Endodermal cell (in vitro differentiated cells): ENCODE data around the gene ARNT2. TPM values are rescaled to one million over a fixed set of nuclear protein-coding genes. Genes with fewer than 3 reads are reported as not detected.
A peak's percentile ranks its signal among the peaks of the same experiment; 100 is the strongest.

Source experiments
- DNase-seq: peaks from one replicate; pipeline ENCODE4 v3.0.0-alpha.2; 2017
- H3K27ac ChIP-seq: 2 replicates; pipeline ENCODE4 v1.5.1; 2013; ENCODE audit warnings: mild to moderate bottlenecking, low read depth, low read length, moderate library complexity
- H3K27me3 ChIP-seq: 2 replicates; pipeline ENCODE4 v1.6.1; 2013; ENCODE audit warnings: mild to moderate bottlenecking, low read length, moderate library complexity; ENCODE audit not compliant: insufficient read depth, control insufficient read depth, poor library complexity, severe bottlenecking
- H3K36me3 ChIP-seq: 2 replicates; pipeline ENCODE4 v1.7.0; 2013; ENCODE audit warnings: mild to moderate bottlenecking, low read length, moderate library complexity; ENCODE audit not compliant: control insufficient read depth, insufficient read depth
- H3K4me1 ChIP-seq: one replicate; pipeline ENCODE4 v1.7.0; 2013; ENCODE audit warnings: low read length; ENCODE audit not compliant: control insufficient read depth, insufficient read depth
- H3K4me3 ChIP-seq: 2 replicates; pipeline ENCODE4 v1.5.1; 2013; ENCODE audit warnings: mild to moderate bottlenecking, low read length, moderate library complexity
- H3K9ac ChIP-seq: 2 replicates; pipeline ENCODE4 v1.6.1; 2013; ENCODE audit warnings: mild to moderate bottlenecking, low read length, moderate library complexity; ENCODE audit not compliant: poor library complexity, severe bottlenecking; ENCODE audit errors: extremely low read depth
- H3K9me3 ChIP-seq: 2 replicates; pipeline ENCODE4 v1.6.1; 2013; ENCODE audit warnings: mild to moderate bottlenecking, low read length, moderate library complexity; ENCODE audit not compliant: control insufficient read depth
- H3K27ac Mint-ChIP-seq: 2 replicates; pipeline ENCODE4 v1.8.0; 2020; ENCODE audit warnings: mixed read lengths
- H3K27me3 Mint-ChIP-seq: 2 replicates; pipeline ENCODE4 v1.8.0; 2021; ENCODE audit warnings: mild to moderate bottlenecking, mixed read lengths; ENCODE audit not compliant: insufficient read depth
- H3K36me3 Mint-ChIP-seq: 2 replicates; pipeline ENCODE4 v1.8.0; 2020; ENCODE audit warnings: low read depth, mixed read lengths
- H3K4me1 Mint-ChIP-seq: 2 replicates; pipeline ENCODE4 v1.8.0; 2020; ENCODE audit warnings: mixed read lengths
- H3K4me3 Mint-ChIP-seq: 2 replicates; pipeline ENCODE4 v1.8.0; 2020; ENCODE audit warnings: mild to moderate bottlenecking, moderate library complexity, mixed read lengths
- H3K9me3 Mint-ChIP-seq: 2 replicates; pipeline ENCODE4 v1.8.0; 2020; ENCODE audit warnings: mild to moderate bottlenecking, mixed read lengths
- WGBS, 2 experiments: methylation state at CpG; one replicate each; pipeline versions ENCODE4 v1.1.5 to v1.1.7; 2013; ENCODE audit warnings: missing lambda C conversion rate in 2 of 2, mixed read lengths in 1 of 2; ENCODE audit not compliant: insufficient coverage in 1 of 2, insufficient read length in 1 of 2; 5-methylcytosine and 5-hydroxymethylcytosine counted together
- total RNA-seq, 2 donors: library from RNA; stranded (reverse); fragmentation: NEBNext Ultra II Directional in 1 of 2; extraction: Animal tissue kit (Norgen Biotek cat#: 25700) in 1 of 2; gene quantifications; 2 replicates in 1 of 2; 3 replicates in 1 of 2; pipeline ENCODE4 v1.2.1, GENCODE V29; 2021
- TF ChIP-seq, protein P1 (sequence below): fragments of 200-600 bp; sonication (generic); conservative IDR thresholded peaks from 2 replicates; pipeline ENCODE4 v1.5.0; 2021; ENCODE audit warnings: antibody characterized with exemption, mild to moderate bottlenecking

Gene ARNT2
- total RNA-seq, 2 donors from 2014 or later, result 8.0 to 15.9 TPM

DNA sequence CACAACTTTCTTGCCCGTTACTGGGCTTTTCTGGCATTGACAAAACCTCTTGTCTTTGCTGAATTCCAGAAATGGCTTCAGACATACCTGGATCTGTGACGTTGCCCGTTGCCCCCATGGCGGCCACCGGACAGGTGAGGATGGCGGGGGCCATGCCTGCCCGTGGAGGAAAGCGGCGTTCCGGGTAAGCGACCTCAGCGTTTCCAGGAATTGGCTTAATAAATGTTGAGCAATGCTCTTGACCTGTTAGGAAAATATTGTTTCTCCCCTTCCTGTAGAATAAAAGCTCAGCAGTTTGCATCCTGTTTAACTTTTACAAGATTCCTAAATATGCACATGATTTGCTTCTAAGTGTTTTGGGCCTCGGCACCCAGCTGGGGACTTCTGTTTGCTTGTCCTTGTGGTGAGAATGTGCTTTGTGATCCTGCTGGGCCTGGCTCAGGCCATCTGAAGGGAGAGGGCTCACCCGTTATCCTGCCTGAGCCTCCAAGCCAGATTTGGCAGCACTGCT lies 46.7 kb downstream of the ARNT2 start:
- Mint-ChIP-seq H3K27me3 (no peaks in the 10 kb centered on the region), H3K9me3 (no peaks in the 10 kb centered on the region), H3K4me1 (peaks cover 27% of the 10 kb centered on the region), H3K4me3 (no peak overlapping the region), H3K27ac (no peak overlapping the region), H3K36me3 (no peaks in the 10 kb centered on the region)
- Histone ChIP-seq H3K4me3 (no peak overlapping the region), H3K9me3 (no peaks in the 10 kb centered on the region), H3K27ac (no peak overlapping the region), H3K4me1 (peaks cover 8% of the 10 kb centered on the region), H3K36me3 (no peaks in the 10 kb centered on the region), H3K9ac (no peak overlapping the region), H3K27me3 (no peaks in the 10 kb centered on the region)
- peak; percentile 84 for DNase-seq
- WGBS, 2 experiments, result 75 to 78% methylated on average over 10 to 14 of the region's 14 CpGs
- TF ChIP-seq, protein P1, sequence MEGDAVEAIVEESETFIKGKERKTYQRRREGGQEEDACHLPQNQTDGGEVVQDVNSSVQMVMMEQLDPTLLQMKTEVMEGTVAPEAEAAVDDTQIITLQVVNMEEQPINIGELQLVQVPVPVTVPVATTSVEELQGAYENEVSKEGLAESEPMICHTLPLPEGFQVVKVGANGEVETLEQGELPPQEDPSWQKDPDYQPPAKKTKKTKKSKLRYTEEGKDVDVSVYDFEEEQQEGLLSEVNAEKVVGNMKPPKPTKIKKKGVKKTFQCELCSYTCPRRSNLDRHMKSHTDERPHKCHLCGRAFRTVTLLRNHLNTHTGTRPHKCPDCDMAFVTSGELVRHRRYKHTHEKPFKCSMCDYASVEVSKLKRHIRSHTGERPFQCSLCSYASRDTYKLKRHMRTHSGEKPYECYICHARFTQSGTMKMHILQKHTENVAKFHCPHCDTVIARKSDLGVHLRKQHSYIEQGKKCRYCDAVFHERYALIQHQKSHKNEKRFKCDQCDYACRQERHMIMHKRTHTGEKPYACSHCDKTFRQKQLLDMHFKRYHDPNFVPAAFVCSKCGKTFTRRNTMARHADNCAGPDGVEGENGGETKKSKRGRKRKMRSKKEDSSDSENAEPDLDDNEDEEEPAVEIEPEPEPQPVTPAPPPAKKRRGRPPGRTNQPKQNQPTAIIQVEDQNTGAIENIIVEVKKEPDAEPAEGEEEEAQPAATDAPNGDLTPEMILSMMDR, result peak; percentile 69

DNA sequence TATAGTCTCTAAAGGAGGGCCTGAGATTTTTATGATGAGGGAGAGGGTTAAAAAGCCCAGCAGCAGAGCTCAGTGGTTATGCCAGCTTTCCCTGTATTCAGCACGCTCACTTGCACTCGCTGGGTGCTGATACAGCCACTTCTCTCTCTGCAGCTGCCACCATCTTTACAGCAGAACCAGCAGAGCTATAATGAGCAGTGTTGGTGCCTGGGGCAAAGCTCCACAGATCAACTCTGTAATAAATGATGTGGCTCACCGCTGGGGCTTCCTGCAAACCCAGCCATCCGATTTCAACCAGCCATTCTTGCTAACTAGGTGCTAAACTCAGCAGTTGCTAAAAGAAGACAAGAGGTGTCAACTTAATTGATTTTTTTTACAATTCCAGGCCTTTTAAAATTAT lies 48.0 kb downstream of the ARNT2 start:
- peaks cover 32% of the 10 kb centered on the region for H3K4me1 Mint-ChIP-seq
- WGBS, 2 experiments, result 84 to 100% methylated on average over 2 to 4 of the region's 4 CpGs

DNA sequence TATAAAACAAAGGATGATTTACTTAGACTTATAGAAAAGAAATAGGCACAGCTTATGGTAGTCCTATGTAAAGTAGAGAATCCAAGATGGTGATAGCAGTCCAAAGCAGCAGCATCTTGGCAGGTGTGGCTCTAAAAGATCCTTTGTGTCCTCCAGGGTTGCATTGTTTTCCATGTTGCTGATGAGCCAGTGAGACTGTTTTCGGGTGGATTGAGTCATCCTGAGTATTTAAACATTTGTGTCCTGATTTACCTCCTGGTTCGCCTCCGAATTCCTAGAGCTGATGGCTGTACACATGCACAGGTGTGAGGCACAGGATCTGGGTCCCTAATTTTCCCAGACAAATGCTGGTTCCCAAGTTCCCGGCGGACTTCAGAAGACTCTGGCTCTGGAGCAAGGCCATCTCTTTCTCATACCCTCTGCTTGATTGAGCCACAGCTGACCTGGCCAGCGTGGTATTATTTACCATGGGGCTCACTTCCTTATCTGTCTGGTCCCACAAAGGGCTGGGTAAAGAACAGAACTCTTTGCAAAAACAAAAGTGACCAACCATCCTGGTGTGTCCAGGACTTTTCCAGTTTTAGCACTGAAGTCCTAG lies 51.0 kb downstream of the ARNT2 start:
- Histone ChIP-seq H3K27me3 (no peaks in the 10 kb centered on the region), H3K9me3 (no peaks in the 10 kb centered on the region), H3K9ac (no peak overlapping the region), H3K36me3 (no peaks in the 10 kb centered on the region), H3K4me1 (peaks cover 8% of the 10 kb centered on the region), H3K4me3 (no peak overlapping the region), H3K27ac (no peak overlapping the region)
- peaks cover 33% of the 10 kb centered on the region for H3K4me1 Mint-ChIP-seq
- TF ChIP-seq, protein P1, result no peak
- H3K4me3 Mint-ChIP-seq, result no peak overlapping the region
- DNase-seq, result no peak
- no peaks in the 10 kb centered on the region for H3K27me3 Mint-ChIP-seq
- 77 to 81% methylated on average over 6 of the region's 6 CpGs for WGBS, 2 experiments
- no peak overlapping the region for H3K27ac Mint-ChIP-seq
- no peaks in the 10 kb centered on the region for H3K9me3 Mint-ChIP-seq
- H3K36me3 Mint-ChIP-seq, result no peaks in the 10 kb centered on the region

More for the DNA sequence above, 48.0 kb downstream of the ARNT2 start:
- TF ChIP-seq, protein P1, result no peak
- no peaks in the 10 kb centered on the region for H3K9me3 Mint-ChIP-seq
- H3K4me3 Mint-ChIP-seq, result no peak overlapping the region
- Histone ChIP-seq H3K36me3 (no peaks in the 10 kb centered on the region), H3K27me3 (no peaks in the 10 kb centered on the region), H3K4me1 (peaks cover 8% of the 10 kb centered on the region), H3K9me3 (no peaks in the 10 kb centered on the region), H3K9ac (no peak overlapping the region), H3K4me3 (no peak overlapping the region), H3K27ac (no peak overlapping the region)
- H3K27me3 Mint-ChIP-seq, result no peaks in the 10 kb centered on the region
- no peak for DNase-seq
- peak overlapping the region; percentile 48 for H3K27ac Mint-ChIP-seq
- no peaks in the 10 kb centered on the region for H3K36me3 Mint-ChIP-seq
